VCaP (cell line): Measurements from ENCODE around the gene ITGA8.
A peak's percentile ranks its signal among the peaks of the same experiment; 100 is the strongest.

ENCODE experiments used
- H3K27ac ChIP-seq: fragments of 450-650 bp; 2 replicates; pipeline ENCODE4 v1.5.1; 2017
- CTCF ChIP-seq: fragments of 450-650 bp; conservative IDR thresholded peaks from 2 replicates; pipeline ENCODE4 v1.5.1; 2017; ENCODE audit warnings: mild to moderate bottlenecking, moderate library complexity

Gene ITGA8

GRCh38 chr10:15620836-15621515, 98.7 kb downstream of the ITGA8 start:
- TF ChIP-seq CTCF = no peak

DNA sequence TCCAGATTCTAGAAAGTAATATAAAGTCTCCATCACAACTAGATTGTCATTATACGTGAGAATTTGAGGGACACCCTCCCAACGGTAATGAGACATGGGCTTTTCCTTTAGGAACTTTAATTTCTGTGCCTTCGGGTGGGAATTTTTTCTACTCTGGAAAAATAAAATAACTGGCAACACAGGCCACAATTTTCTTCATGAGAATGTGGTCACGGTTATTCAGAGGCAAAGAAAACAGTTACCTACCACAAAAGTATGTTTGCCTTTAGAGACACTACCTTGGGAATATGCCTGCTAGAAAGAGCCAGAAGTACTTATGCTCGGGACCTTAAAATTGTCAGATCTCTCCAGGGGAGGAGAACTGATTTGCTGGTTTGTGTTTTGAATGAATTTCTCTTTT, 99.4 kb downstream of the ITGA8 start:
- no peak for TF ChIP-seq CTCF

More at GRCh38 chr10:15620836-15621515, 98.7 kb downstream of the ITGA8 start:
- no peak overlapping the region for H3K27ac ChIP-seq

GRCh38 chr10:15609246-15609645, 110.5 kb downstream of the ITGA8 start:
- no peak overlapping the region for H3K27ac ChIP-seq
- no peak for TF ChIP-seq CTCF

More for the DNA sequence above, 99.4 kb downstream of the ITGA8 start:
- no peak overlapping the region for H3K27ac ChIP-seq

- no peak for TF ChIP-seq CTCF
- no peak overlapping the region for H3K27ac ChIP-seq
These were observed 113.3 kb downstream of the ITGA8 start for GRCh38 chr10:15606377-15606776.

- TF ChIP-seq CTCF = no peak
- no peak overlapping the region for H3K27ac ChIP-seq
These were observed 113.9 kb downstream of the ITGA8 start for GRCh38 chr10:15605740-15606369.

DNA sequence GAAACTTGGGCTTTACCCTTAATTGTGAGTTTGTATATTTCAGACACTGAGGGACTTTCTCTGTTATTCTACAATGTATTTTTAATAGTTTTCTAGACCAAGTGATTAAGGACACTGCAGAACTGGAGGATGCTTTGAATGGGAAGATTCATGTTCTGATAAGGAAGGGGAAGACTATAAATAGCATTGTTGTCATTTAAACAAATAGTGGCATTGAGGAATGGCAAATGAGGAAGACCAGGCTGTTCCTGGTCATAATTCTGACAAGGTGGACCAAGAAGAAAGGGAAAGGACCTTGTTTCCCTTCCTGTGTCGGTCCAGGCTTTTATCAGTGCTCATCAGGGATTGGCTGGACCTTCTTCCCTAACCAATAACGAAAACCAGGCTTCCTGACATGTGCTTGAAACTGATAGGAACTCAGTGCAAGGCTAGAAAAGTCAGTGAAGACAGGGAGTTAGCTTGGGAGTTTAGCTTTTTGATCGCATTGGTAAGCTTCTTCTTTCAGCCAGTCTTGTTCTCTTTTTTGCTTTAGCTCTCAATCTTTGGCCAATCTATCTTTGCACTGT, 116.2 kb downstream of the ITGA8 start:
- TF ChIP-seq CTCF = no peak
- peak overlapping the region; percentile 38 for H3K27ac ChIP-seq

DNA sequence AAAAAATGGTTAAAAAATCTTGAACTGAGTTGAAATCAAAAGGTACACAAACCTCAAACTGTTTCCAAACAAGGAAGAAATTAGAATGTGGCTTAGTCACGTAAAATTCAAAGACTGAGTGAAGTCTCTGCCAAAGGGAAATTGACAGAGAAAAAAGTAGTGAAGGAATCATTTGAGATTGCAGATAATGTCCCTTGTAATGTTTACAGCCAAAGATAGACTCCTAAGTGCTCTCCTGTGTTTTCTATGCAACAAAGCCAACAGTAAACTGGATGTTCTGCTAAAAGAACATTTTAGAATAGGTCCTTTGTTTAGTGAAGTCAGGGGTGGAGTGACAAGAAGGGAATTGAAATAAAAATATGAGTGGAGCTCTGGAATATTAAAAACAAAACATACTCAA, 117.9 kb downstream of the ITGA8 start:
- H3K27ac ChIP-seq = peak overlapping the region; percentile 21
- no peak for TF ChIP-seq CTCF
